Measurements from ENCODE around the gene DDIT4. TPM values are rescaled to one million over a fixed set of nuclear protein-coding genes. Genes with fewer than 3 reads are reported as not detected.
A peak's percentile ranks its signal among the peaks of the same experiment; 100 is the strongest.

Gene DDIT4
- total RNA-seq, 1 donor from 2014 or later = 192 TPM

DNA sequence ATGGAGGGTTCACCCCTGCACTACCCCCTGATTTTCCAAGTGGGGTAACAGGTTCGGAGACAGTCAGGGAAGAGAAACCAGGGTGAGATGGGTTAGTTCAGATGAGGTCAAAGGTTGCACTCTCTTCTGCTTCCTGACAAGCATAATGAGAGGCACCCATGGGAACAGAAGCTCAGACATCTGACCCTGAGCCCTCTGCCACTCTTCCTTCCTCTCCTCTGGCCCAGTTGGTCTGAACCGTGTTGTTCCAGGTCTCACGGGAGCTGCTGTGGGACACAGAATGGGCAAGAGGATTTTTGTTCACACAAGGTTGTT is 42.6 kb downstream of the DDIT4 start:
- DNase-seq (ENCODE audit: low spot score) = no peak

DNA sequence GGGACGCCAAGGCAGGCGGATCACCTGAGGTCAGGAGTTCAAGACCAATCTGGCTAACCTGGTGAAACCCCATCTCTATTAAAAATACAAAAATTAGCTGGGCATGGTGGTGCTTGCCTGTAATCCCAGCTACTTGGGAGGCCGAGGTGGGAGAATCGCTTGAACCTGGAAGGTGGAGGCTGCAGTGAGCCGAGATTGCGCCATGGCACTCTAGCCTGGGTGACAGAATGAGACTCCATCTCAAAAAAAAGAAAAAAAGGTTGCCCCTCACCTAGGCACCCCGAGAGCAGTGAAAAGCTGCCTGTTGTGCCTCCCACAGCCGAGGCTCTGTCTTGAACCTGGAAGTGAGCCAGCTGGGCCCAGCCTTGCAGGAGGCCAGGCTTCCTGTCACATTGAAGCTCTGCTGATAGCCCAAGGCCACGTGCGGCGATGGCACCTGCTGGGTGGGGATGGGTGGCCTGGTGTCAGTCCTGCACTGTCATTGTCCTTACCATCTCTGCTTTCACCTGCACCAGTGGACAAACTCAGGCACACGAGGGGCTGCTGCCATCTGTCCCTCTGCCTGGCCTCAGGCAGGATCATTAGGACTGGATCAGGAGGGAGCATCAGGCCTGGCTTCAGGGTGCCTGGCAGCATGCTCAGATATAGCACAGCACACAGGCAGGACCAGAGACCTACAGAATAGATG is 43.2 kb downstream of the DDIT4 start:
- DNase-seq (ENCODE audit: low spot score) = no peak

- no peak for DNase-seq (ENCODE audit: low spot score)
Observed at GRCh38 chr10:72318418-72319262, 44.9 kb downstream of the DDIT4 start.

- DNase-seq (ENCODE audit: low spot score) = peak; percentile 94
Observed at GRCh38 chr10:72319416-72320254, 45.9 kb downstream of the DDIT4 start.

DNA sequence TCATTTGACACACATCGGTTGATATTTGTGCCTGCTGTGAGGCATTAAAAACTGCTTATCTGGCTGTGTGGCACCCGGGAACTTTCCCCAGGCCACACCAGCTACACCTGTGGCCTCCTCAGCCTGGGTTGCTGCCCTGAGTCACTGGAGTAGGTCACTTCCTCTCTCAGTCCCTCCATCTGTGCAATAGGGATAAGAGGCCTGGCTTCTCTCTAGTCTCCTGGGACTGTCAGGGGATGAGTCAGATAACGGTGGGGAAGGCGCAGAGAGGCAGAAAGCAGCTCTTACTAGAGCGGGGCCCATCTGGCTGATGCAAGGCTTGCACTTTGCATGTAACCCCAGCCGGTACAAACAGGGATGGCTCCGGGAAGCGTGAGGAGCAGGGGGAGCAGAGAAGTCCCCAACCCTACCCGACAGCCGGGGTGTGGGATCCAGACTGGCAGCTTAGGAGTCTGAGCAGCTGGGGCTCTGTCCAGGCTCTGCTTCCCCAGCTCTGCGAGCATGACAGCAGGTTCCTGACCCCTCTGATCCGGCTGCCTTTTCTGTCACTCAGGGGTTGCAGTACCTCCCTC is 47.0 kb downstream of the DDIT4 start:
- DNase-seq (ENCODE audit: low spot score) = peak; percentile 97

- no peak for DNase-seq (ENCODE audit: low spot score)
Observed at GRCh38 chr10:72321248-72322029, 47.7 kb downstream of the DDIT4 start.

GRCh38 chr10:72322030-72322279 is 48.2 kb downstream of the DDIT4 start:
- DNase-seq (ENCODE audit: low spot score) = no peak

DNA sequence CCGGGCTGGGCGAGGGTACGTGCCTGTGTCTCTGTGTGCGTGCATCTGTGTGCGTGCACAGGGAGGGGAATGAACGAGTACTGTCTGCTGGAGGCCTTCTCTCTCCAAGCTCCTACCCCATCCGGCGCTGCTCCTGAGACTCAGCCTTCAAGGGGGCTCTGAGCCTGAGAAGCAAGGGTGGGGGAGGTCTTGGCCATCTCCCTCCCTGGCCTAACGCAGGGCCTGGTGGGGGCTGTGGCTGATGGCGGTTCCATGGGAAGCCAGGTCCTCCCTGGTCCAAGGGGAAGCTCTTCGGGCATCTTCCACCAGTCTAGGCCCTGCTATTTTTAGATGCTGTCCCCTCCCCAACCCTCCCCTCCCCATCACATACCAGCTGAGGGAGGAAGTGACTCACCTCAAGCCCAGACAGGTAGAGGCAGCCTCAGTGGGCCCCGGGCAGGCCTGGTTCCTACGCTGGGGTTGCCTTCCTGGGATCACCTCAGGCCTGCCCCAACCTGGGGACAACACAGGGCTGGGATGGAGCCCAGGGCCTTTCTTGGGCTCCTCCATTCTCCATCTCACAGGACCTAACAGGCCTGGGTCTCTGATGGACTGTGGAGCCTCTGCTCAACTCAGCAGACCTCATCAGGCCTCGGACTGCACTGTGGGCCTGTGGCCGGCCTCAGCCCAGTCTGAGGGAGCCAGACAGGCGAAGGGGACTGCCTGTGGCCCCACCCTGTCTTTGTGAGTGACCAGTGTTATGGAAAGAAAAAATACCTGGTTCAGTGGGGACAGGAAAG is 48.7 kb downstream of the DDIT4 start:
- DNase-seq (ENCODE audit: low spot score) = peak; percentile 66

DNA sequence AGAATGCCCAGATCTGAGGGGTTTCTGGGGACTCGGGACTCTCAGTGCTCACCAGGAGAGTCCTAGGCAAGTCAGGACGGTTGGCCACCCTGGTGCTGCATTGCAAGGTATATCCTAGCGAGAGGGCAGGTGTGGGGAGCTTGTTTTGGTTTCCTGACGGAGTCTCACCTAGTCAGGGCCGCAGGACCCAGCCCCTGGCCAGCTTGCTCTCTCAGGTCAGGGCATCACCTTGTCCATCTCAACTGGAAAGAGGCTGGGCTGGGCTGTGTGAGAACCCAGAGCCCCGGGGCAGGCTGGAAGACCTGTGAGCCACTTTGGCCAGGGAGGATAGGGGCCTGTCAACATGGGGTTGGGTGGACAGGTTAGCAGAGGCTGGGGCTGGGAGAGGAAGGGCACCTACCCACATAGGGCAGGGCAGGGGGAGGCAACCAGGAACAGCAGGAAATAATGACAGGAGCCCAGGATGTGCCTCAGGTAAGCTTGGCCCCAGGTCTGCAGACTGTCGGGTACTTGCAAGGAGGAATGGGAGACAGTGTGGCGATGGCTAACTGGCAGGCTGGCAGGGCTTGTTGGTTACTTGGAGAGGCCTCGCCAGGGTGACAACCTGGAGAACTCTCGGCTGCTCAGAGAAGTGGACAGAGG is 49.5 kb downstream of the DDIT4 start:
- no peak for DNase-seq (ENCODE audit: low spot score)

DNA sequence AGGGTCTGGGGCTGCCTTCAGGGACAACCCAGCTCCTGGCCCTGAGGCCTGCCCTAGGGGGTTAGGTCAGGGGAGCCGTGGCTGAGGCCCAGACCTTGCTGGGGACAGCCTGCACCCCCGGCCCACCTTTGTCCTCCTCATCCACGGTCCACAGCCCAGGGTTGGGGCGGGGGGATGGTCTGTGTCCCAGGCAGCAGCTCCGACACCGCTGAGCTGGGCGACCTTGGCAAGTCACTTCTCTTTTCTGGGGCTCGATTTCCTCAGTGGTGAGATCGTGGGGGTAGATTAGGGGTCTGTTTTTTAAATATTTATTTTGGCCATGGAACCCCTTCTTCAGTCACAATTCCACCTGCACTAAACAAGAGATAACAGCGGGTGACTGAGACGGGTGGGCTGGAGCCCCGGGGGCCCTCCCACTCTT is 50.1 kb downstream of the DDIT4 start:
- DNase-seq (ENCODE audit: low spot score) = no peak

Other genes with a start within 250 kb of the DDIT4 start
- 0.24 TPM for gene SPOCK2, start 185.4 kb upstream of the DDIT4 start, total RNA-seq (ENCODE audit: insufficient read depth, low replicate concordance)
- 72.0 TPM for gene ANAPC16, start 57.9 kb upstream of the DDIT4 start, total RNA-seq (ENCODE audit: insufficient read depth, low replicate concordance)
- 39.0 TPM for gene ASCC1, start 57.6 kb upstream of the DDIT4 start, total RNA-seq (ENCODE audit: insufficient read depth, low replicate concordance)
- gene DNAJB12, start 81.0 kb downstream of the DDIT4 start, total RNA-seq (ENCODE audit: insufficient read depth, low replicate concordance) = 23.1 TPM

Measured in umbilical cord (tissue), 2 donors.